DND-41 (cell line): ENCODE results near the gene TKT.

Source experiments
- ATAC-seq: fragments of 200-7000 bp; cut with Tn5 transposase; 3 replicates; pipeline ENCODE4 v1.9.1; 2021; ENCODE audit warnings: low read depth; ENCODE audit not compliant: insufficient read depth
- DNase-seq: peaks from one replicate; pipeline ENCODE4 v3.0.0-alpha.2; 2020
- H2AFZ ChIP-seq: 2 replicates; pipeline ENCODE4 v1.6.0; 2012; ENCODE audit warnings: low read depth, low read length
- H3K27ac ChIP-seq: 2 replicates; pipeline ENCODE4 v1.5.1; 2012; ENCODE audit warnings: low read length, inconsistent platforms
- H3K27me3 ChIP-seq: fragments of 200-600 bp; sonication (generic); 2 replicates; pipeline ENCODE4 v1.6.0; 2012; ENCODE audit warnings: low read length, mild to moderate bottlenecking, inconsistent platforms; ENCODE audit not compliant: insufficient read depth, poor library complexity
- H3K36me3 ChIP-seq: 2 replicates; pipeline ENCODE4 v1.5.1; 2012; ENCODE audit warnings: low read length, inconsistent platforms; ENCODE audit not compliant: insufficient read depth
- H3K4me1 ChIP-seq: 2 replicates; pipeline ENCODE4 v1.5.1; 2012; ENCODE audit warnings: mild to moderate bottlenecking, low read length; ENCODE audit not compliant: insufficient read depth
- H3K4me2 ChIP-seq: 2 replicates; pipeline ENCODE4 v1.6.0; 2012; ENCODE audit warnings: mild to moderate bottlenecking, moderate library complexity, low read length, inconsistent platforms; ENCODE audit not compliant: insufficient read depth
- H3K4me3 ChIP-seq, 2 experiments: fragments of 200-600 bp in 1 of 2; shearing (Covaris generic) in 1 of 2; 2 replicates each; pipeline ENCODE4 v1.5.1; 2012 to 2016; ENCODE audit warnings: inconsistent platforms in 2 of 2, low read length in 2 of 2, mild to moderate bottlenecking in 2 of 2, low read depth in 1 of 2, moderate library complexity in 1 of 2
- H3K79me2 ChIP-seq: 2 replicates; pipeline ENCODE4 v1.6.0; 2012; ENCODE audit warnings: low read length, inconsistent platforms; ENCODE audit not compliant: insufficient read depth
- H3K9ac ChIP-seq: 2 replicates; pipeline ENCODE4 v1.6.0; 2012; ENCODE audit warnings: low read depth, mild to moderate bottlenecking, inconsistent platforms, low read length, moderate library complexity
- H3K9me3 ChIP-seq: 2 replicates; pipeline ENCODE4 v1.5.1; 2012; ENCODE audit warnings: low read length, moderate library complexity, mild to moderate bottlenecking, inconsistent platforms; ENCODE audit not compliant: insufficient read depth, severe bottlenecking
- H4K20me1 ChIP-seq: 2 replicates; pipeline ENCODE4 v1.6.0; 2012; ENCODE audit warnings: low read length; ENCODE audit not compliant: insufficient read depth
- CTCF ChIP-seq: IDR thresholded peaks from 2 replicates; pipeline ENCODE4 v1.5.1; 2012; ENCODE audit warnings: borderline replicate concordance, low read length, moderate library complexity, mild to moderate bottlenecking; ENCODE audit not compliant: poor library complexity, severe bottlenecking; ENCODE audit errors: extremely low read depth
- EZH2 ChIP-seq: IDR thresholded peaks from 3 replicates; pipeline ENCODE4 v1.6.1; 2012; ENCODE audit warnings: borderline replicate concordance, low read depth, mild to moderate bottlenecking, moderate library complexity, low read length, inconsistent platforms; ENCODE audit not compliant: severe bottlenecking

The TKT gene

DNA sequence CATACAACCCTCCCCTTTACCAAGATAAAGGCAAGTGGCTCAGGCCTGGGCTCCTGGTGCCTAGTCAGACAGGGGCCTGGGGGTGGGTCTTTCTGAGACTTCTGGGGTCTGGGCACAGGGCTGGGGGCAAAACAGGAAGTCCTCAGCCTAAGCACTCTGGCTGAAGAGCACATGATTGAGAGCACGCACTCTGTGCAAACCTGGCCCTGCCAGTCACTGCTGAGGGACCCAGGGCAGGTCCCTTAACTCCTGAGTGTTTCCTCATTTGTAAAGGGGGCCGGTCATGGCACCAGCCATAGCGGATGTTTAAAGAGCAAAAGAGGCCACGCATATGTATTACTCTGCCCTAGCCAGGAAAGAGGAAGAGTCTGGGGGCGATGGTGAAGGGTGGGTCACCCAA is 16.0 kb downstream of the TKT start:
- no peak for TF ChIP-seq EZH2
- Histone ChIP-seq H3K79me2 (peaks cover 47% of the 10 kb centered on the region), H3K4me3 (no peak overlapping the region), H4K20me1 (peaks cover 76% of the 10 kb centered on the region), H3K27ac (no peak overlapping the region), H3K9ac (no peak overlapping the region), H3K36me3 (peaks cover 96% of the 10 kb centered on the region), H3K4me1 (no peaks in the 10 kb centered on the region), H3K4me2 (no peak overlapping the region), H3K9me3 (no peaks in the 10 kb centered on the region), H2AFZ (no peak overlapping the region), H3K27me3 (no peaks in the 10 kb centered on the region)
- DNase-seq (no peak), ATAC-seq (no peak)

DNA sequence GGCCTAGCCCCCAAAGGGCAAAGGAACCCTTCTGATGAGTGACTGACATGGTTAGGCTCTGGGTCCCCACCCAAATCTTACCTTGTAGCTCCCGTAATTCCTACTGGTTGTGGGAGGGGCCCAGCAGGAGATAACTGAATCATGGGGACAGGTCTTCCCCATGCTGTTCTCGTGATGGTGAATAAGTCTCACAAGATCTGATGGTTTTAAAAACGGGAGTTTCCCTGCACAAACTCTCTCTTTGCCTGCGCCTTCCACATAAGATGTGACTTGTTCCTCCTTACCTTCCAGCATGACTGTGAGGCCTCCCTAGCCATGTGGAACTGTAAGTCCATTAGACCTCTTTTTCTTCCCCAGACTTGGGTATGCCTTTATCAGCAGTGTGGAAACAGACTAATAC is 16.9 kb downstream of the TKT start:
- Histone ChIP-seq H3K4me2 (no peak overlapping the region), H4K20me1 (peaks cover 74% of the 10 kb centered on the region), H3K79me2 (peaks cover 38% of the 10 kb centered on the region), H3K27me3 (no peaks in the 10 kb centered on the region), H3K9me3 (no peaks in the 10 kb centered on the region), H2AFZ (no peak overlapping the region), H3K27ac (no peak overlapping the region), H3K4me1 (no peaks in the 10 kb centered on the region), H3K9ac (no peak overlapping the region), H3K4me3 (no peak overlapping the region), H3K36me3 (peaks cover 96% of the 10 kb centered on the region)
- ATAC-seq (no peak), DNase-seq (no peak)
- TF ChIP-seq EZH2 (no peak), CTCF (no peak)

DNA sequence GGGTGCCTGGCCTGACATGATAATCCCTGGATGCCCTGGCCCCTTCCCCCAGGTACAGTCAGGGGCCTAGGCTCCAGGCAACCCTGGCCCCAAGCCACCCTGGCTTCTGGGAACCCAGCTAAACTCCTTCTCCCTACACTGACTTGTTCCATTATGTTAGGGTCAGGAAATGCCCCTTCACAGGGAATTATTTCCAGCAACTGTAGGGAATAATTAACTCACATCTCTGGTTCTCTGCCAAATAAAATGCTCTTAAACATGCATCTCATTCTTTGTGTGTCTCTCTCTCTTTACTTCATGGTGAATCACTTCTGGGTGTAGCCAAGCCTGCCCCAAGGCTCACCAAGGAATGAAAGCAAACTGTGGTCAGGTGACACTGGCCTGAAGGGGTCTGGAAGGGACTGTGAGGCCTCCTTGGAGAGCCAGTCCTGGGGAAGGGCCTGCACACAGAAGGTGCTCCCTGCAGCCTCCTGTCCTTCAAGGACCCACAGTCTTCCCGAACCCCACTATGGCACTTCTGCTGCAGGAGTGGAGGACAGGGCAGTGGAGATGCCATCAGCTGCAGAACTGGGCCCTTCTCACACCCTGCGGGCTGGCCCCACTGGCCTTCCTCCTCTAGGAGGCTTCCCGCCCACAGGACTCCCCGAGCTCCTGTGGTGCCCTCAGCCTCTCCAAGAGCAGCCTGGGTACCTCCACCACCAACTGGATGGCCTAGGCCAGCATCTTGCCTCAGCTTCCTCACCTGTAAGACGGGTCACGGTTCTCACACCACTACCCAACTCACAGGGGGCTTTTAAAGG is 17.6 kb downstream of the TKT start:
- DNase-seq (no peak), ATAC-seq (no peak)
- H3K27me3 ChIP-seq = no peaks in the 10 kb centered on the region
- TF ChIP-seq EZH2 (no peak), CTCF (no peak)
- H3K4me3 ChIP-seq = no peak overlapping the region
- H3K9ac ChIP-seq = no peak overlapping the region
- no peak overlapping the region for H3K27ac ChIP-seq
- H4K20me1 ChIP-seq = peaks cover 71% of the 10 kb centered on the region
- H3K4me1 ChIP-seq = no peaks in the 10 kb centered on the region
- no peak overlapping the region for H3K4me2 ChIP-seq
- peaks cover 96% of the 10 kb centered on the region for H3K36me3 ChIP-seq
- peaks cover 32% of the 10 kb centered on the region for H3K79me2 ChIP-seq
- no peaks in the 10 kb centered on the region for H3K9me3 ChIP-seq
- H2AFZ ChIP-seq = no peak overlapping the region

DNA sequence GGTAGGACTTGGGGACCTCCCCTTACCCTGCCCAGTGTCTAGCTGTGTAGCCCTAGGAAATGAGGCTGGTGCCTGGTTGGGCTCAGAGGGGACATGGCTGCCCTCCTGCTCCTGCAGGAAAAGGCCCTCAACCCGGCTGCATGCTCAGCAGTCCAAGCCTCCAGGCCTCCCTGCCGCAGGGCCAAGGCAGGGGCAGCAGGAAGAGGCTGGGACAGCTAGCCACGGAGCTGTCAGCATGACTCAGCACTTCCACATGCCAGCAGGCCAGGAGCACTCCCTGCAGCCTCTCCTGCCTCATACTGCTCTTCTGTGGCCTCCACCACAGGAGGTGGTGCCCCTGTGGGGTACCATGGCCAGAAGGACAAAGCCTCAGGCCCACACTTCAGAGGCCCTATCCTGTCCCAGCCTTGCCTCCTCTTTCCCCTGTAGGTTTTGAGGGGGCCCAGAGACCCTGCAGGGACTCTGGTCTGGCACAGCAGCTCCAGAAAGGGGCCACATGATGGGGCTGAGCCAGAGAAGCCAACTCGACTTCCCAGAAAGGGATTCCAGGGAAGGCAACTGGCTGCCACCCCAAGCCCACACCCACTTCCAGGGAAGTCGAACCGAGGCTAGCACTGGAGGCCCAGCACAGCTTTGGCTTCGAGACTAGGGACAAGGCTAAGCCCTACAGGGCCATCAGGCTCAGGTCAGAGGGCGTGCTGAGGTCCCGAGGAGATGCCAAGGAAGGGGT is 19.5 kb downstream of the TKT start:
- H3K36me3 ChIP-seq = peaks cover 98% of the 10 kb centered on the region
- H3K4me3 ChIP-seq = no peak overlapping the region
- peaks cover 65% of the 10 kb centered on the region for H4K20me1 ChIP-seq
- H3K27me3 ChIP-seq = no peaks in the 10 kb centered on the region
- H3K9ac ChIP-seq = no peak overlapping the region
- peaks cover 12% of the 10 kb centered on the region for H3K79me2 ChIP-seq
- ATAC-seq (no peak; the same call in 2 of the 3 replicates), DNase-seq (no peak)
- TF ChIP-seq CTCF (no peak), EZH2 (no peak)
- H3K4me1 ChIP-seq = no peaks in the 10 kb centered on the region
- H3K27ac ChIP-seq = peak overlapping the region; percentile 62
- no peaks in the 10 kb centered on the region for H3K9me3 ChIP-seq
- H2AFZ ChIP-seq = no peak overlapping the region
- no peak overlapping the region for H3K4me2 ChIP-seq
